Endothelial cell (in vitro differentiated cells): ENCODE measurements around the gene LRP4. TPM values are rescaled to one million over a fixed set of nuclear protein-coding genes. Genes with fewer than 3 reads are reported as not detected.
A peak's percentile ranks its signal among the peaks of the same experiment; 100 is the strongest.

Experiments used
- DNase-seq: peaks from one replicate; pipeline ENCODE4 v3.0.0; 2021; ENCODE audit warnings: low spot score
- H3K27ac Mint-ChIP-seq: one replicate; pipeline ENCODE4 v1.8.0; 2021; ENCODE audit warnings: mixed read lengths, inconsistent platforms; ENCODE audit not compliant: unreplicated experiment
- H3K27me3 Mint-ChIP-seq: one replicate; pipeline ENCODE4 v1.8.0; 2021; ENCODE audit warnings: mild to moderate bottlenecking, moderate library complexity, mixed read lengths, inconsistent platforms; ENCODE audit not compliant: unreplicated experiment
- H3K36me3 Mint-ChIP-seq: one replicate; pipeline ENCODE4 v1.8.0; 2021; ENCODE audit warnings: mild to moderate bottlenecking, low read depth, mixed read lengths, inconsistent platforms; ENCODE audit not compliant: unreplicated experiment
- H3K4me1 Mint-ChIP-seq: one replicate; pipeline ENCODE4 v1.8.0; 2021; ENCODE audit warnings: mild to moderate bottlenecking, mixed read lengths, inconsistent platforms; ENCODE audit not compliant: unreplicated experiment
- H3K4me3 Mint-ChIP-seq: one replicate; pipeline ENCODE4 v1.8.0; 2021; ENCODE audit warnings: mild to moderate bottlenecking, mixed read lengths, inconsistent platforms; ENCODE audit not compliant: unreplicated experiment
- H3K9me3 Mint-ChIP-seq: one replicate; pipeline ENCODE4 v1.8.0; 2021; ENCODE audit warnings: mixed read lengths, inconsistent platforms; ENCODE audit not compliant: unreplicated experiment
- total RNA-seq: library from RNA; stranded (reverse); fragmentation: NEBNext Ultra II Directional; extraction: Animal tissue kit (Norgen Biotek cat#: 25700); gene quantifications from one replicate; pipeline ENCODE4 v1.2.1, GENCODE V29; 2021; ENCODE audit not compliant: unreplicated experiment
- TF ChIP-seq, protein P1 (sequence below): fragments of 200-600 bp; sonication (generic); IDR thresholded peaks from one replicate; pipeline ENCODE4 v1.5.0; 2021; ENCODE audit warnings: antibody characterized with exemption; ENCODE audit not compliant: unreplicated experiment

Gene LRP4
- total RNA-seq, 1 donor from 2014 or later = 21.8 TPM

- no peaks in the 10 kb centered on the region for H3K27me3 Mint-ChIP-seq
- no peak overlapping the region for H3K27ac Mint-ChIP-seq
- TF ChIP-seq, protein P1, sequence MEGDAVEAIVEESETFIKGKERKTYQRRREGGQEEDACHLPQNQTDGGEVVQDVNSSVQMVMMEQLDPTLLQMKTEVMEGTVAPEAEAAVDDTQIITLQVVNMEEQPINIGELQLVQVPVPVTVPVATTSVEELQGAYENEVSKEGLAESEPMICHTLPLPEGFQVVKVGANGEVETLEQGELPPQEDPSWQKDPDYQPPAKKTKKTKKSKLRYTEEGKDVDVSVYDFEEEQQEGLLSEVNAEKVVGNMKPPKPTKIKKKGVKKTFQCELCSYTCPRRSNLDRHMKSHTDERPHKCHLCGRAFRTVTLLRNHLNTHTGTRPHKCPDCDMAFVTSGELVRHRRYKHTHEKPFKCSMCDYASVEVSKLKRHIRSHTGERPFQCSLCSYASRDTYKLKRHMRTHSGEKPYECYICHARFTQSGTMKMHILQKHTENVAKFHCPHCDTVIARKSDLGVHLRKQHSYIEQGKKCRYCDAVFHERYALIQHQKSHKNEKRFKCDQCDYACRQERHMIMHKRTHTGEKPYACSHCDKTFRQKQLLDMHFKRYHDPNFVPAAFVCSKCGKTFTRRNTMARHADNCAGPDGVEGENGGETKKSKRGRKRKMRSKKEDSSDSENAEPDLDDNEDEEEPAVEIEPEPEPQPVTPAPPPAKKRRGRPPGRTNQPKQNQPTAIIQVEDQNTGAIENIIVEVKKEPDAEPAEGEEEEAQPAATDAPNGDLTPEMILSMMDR = no peak
- DNase-seq = no peak
- no peak overlapping the region for H3K4me3 Mint-ChIP-seq
- H3K9me3 Mint-ChIP-seq = no peaks in the 10 kb centered on the region
- peaks cover 4% of the 10 kb centered on the region for H3K4me1 Mint-ChIP-seq
- H3K36me3 Mint-ChIP-seq = peaks cover 37% of the 10 kb centered on the region
Observed at GRCh38 chr11:46860218-46860617, 58.1 kb downstream of the LRP4 start.

DNA sequence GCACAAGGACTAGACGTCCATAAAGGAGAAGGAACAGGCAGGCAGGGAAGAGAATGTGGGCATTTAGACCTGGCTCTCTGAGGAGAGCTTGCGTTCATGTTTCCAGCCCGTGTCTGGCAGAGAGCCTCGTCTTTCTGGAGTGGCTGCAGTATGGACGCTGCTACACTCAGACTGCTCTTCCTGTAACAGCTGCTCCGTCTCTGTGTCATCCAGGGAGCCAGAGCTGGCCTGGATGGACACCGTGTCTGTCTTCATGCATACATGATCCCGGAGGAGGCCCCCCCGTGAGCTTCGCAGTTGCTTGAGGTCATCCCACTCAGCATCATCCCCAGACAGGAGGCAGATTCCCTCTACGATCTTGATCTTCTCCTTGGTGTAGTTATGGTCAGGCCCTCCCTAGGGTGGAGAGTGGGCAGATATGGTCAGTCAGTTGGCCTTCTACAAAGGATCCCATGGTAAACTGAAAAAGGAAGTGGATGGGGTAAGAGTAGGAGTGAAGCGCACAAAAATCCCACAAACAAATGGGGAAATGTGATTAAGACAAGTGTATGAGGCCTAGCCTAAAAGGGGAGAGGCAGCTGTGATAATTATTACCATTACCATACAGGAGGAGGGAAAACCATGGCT, 59.3 kb downstream of the LRP4 start:
- H3K27me3 Mint-ChIP-seq = no peaks in the 10 kb centered on the region
- H3K27ac Mint-ChIP-seq = no peak overlapping the region
- no peaks in the 10 kb centered on the region for H3K9me3 Mint-ChIP-seq
- H3K4me3 Mint-ChIP-seq = peak overlapping the region; percentile 56
- H3K4me1 Mint-ChIP-seq = peaks cover 4% of the 10 kb centered on the region
- TF ChIP-seq, protein P1 = no peak
- no peak for DNase-seq
- H3K36me3 Mint-ChIP-seq = peaks cover 25% of the 10 kb centered on the region

- Mint-ChIP-seq H3K4me3 (no peak overlapping the region), H3K36me3 (peaks cover 15% of the 10 kb centered on the region)
- TF ChIP-seq, protein P1 = no peak
Observed at GRCh38 chr11:46857666-46858065, 60.7 kb downstream of the LRP4 start.

DNA sequence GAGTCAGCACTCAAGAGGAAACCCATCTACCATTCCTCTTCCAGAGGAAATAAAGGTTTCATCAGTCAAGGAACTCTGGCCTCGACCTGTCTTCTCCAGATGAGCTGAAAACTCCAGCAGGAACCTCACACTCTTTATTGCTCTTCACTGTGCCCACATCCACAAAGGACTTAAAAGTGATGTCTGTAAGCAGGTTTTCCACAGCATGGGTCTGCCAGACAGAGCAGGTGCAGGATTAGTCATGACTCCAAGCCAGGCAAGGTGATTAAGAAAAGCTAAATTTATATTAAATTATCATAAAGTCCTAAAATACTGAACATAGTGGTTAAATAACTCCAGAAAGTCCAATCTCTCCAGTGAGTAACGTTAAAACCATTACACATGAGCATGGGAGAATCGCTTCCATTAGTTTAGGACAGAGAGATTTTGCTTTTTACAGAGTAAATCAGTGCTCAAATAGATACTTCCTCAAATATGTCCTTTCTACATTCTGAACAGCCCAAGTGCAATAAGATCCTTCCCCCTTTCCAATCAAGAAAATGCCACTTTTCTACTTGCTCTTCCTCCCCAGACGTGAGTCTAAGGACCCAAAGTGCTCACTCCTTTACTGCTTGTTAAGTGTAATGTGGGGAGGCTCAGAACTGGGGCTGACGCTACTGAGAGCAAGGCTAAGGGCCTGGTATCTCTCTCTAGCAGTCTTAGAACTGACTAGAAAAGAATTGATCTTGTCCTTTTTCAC, 61.6 kb downstream of the LRP4 start:
- no peaks in the 10 kb centered on the region for H3K9me3 Mint-ChIP-seq
- peaks cover 12% of the 10 kb centered on the region for H3K36me3 Mint-ChIP-seq
- TF ChIP-seq, protein P1 = no peak
- H3K27me3 Mint-ChIP-seq = no peaks in the 10 kb centered on the region
- no peak for DNase-seq
- no peak overlapping the region for H3K27ac Mint-ChIP-seq
- peaks cover 4% of the 10 kb centered on the region for H3K4me1 Mint-ChIP-seq
- peak overlapping the region; percentile 48 for H3K4me3 Mint-ChIP-seq

More at GRCh38 chr11:46857666-46858065, 60.7 kb downstream of the LRP4 start:
- no peak for DNase-seq
- Mint-ChIP-seq H3K4me1 (peaks cover 4% of the 10 kb centered on the region), H3K27me3 (no peaks in the 10 kb centered on the region), H3K27ac (no peak overlapping the region), H3K9me3 (no peaks in the 10 kb centered on the region)

GRCh38 chr11:46855863-46856262, 62.5 kb downstream of the LRP4 start:
- no peak overlapping the region for H3K27ac Mint-ChIP-seq
- no peak overlapping the region for H3K4me3 Mint-ChIP-seq
- peaks cover 4% of the 10 kb centered on the region for H3K4me1 Mint-ChIP-seq
- peaks cover 12% of the 10 kb centered on the region for H3K36me3 Mint-ChIP-seq
- no peaks in the 10 kb centered on the region for H3K27me3 Mint-ChIP-seq
- no peaks in the 10 kb centered on the region for H3K9me3 Mint-ChIP-seq
- DNase-seq = no peak
- TF ChIP-seq, protein P1 = no peak
